ENCODE data around the gene CTNNBL1. TPM values are rescaled to one million over a fixed set of nuclear protein-coding genes. Genes with fewer than 3 reads are reported as not detected.

The CTNNBL1 gene
- total RNA-seq, 1 experiment from 2014 or later = 203 TPM

DNA sequence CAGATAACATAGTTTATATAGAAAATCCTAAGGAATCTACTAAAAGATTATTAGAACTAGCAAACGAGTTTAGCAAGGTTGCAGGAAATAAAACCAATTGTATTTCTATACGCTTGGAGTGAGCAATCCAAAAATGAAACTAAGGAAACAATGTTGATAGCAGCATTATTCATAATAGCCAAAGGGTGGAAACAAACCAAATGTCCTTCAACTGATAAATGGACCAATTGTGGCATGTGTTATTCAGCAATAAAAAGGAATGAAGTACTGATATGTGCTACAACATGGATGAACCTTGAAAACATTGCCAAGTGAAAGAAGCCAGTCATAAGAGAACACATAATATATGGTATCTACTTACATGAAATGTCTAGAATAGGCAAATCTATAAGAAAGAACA is 108.1 kb downstream of the CTNNBL1 start:
- H3K4me1 ChIP-seq = no peaks in the 10 kb centered on the region
- no peaks in the 10 kb centered on the region for H3K27me3 ChIP-seq (replicated peaks; ENCODE audit: control insufficient read depth, insufficient read depth, low read length)
- no peaks in the 10 kb centered on the region for H3K9me3 Mint-ChIP-seq (ENCODE audit: unreplicated experiment)
- no peak overlapping the region for H3K4me3 Mint-ChIP-seq (ENCODE audit: unreplicated experiment)
- no peaks in the 10 kb centered on the region for H3K27me3 Mint-ChIP-seq (ENCODE audit: insufficient read depth, unreplicated experiment)
- TF ChIP-seq, protein P1, sequence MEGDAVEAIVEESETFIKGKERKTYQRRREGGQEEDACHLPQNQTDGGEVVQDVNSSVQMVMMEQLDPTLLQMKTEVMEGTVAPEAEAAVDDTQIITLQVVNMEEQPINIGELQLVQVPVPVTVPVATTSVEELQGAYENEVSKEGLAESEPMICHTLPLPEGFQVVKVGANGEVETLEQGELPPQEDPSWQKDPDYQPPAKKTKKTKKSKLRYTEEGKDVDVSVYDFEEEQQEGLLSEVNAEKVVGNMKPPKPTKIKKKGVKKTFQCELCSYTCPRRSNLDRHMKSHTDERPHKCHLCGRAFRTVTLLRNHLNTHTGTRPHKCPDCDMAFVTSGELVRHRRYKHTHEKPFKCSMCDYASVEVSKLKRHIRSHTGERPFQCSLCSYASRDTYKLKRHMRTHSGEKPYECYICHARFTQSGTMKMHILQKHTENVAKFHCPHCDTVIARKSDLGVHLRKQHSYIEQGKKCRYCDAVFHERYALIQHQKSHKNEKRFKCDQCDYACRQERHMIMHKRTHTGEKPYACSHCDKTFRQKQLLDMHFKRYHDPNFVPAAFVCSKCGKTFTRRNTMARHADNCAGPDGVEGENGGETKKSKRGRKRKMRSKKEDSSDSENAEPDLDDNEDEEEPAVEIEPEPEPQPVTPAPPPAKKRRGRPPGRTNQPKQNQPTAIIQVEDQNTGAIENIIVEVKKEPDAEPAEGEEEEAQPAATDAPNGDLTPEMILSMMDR (IDR thresholded peaks at IDR 0.05; ENCODE audit: insufficient read depth in 1 of 2, low read depth in 1 of 2, low read length in 1 of 2, severe bottlenecking in 1 of 2, unreplicated experiment in 1 of 2) = no peak
- peaks cover 10% of the 10 kb centered on the region for H3K36me3 ChIP-seq (ENCODE audit: control insufficient read depth, insufficient read depth, low read length)
- H3K4me1 Mint-ChIP-seq (ENCODE audit: low read depth, unreplicated experiment) = no peaks in the 10 kb centered on the region
- no TSS peak for BruUV-seq (replicated peaks)
- DNase-seq = no peak
- CTCF ChIA-PET = no interaction called here
- intact Hi-C loops (cut with micrococcal nuclease; ENCODE audit: unreplicated experiment) = no loop called here
- POLR2A ChIA-PET = no interaction called here
- H3K36me3 Mint-ChIP-seq (ENCODE audit: insufficient read depth, unreplicated experiment) = peaks cover 9% of the 10 kb centered on the region
- no peak overlapping the region for H3K27ac Mint-ChIP-seq (ENCODE audit: unreplicated experiment)
- no peak overlapping the region for H3K4me3 ChIP-seq (ENCODE audit: low read depth, low read length)
- no peaks in the 10 kb centered on the region for H3K9me3 ChIP-seq

DNA sequence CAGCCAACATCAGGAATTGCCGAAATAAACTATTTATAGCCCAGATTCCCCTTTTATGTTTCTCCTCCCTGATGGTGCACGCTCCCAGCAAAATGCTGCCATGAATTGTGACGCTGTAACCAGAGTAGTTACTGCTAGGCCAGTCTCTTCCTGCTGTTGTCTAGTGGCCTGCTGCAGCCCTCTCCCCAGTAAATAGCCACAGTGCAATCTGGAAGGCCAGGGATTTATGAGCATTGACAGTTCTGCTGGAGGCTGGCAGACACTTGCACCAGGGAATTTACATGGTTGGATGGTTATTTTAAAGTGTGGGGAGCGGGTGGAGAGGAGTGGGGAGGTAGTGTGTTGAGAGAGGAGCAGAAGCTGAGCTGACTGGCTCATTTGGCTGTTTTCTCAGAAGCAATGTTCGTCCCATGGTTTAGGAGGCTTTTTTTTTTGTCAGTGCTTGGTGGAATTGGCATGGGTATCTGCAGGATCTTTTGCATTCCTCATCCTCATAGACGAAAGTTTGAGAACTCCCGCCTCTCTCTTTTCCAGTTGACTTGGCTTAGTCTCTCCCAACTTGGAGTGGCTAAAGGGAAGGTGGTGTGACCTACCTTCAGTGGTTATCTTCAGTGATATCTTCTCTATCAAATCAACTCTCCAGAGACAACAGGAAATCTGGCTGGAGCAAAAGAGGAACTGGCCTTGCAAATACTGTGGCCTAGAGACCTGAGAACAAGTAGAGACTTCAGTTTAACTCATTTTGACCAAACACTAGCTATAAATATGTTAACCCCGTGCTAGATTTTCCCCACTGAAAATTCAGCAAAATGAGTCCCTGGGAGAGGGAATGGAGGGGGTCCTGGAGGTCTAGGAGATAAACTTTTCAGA is 109.8 kb downstream of the CTNNBL1 start:
- no peak overlapping the region for H3K27ac Mint-ChIP-seq (ENCODE audit: unreplicated experiment)
- peaks cover 9% of the 10 kb centered on the region for H3K36me3 Mint-ChIP-seq (ENCODE audit: insufficient read depth, unreplicated experiment)
- Histone ChIP-seq H3K36me3 (ENCODE audit: control insufficient read depth, insufficient read depth, low read length) (peaks cover 10% of the 10 kb centered on the region), H3K4me1 (no peaks in the 10 kb centered on the region), H3K4me3 (ENCODE audit: low read depth, low read length) (no peak overlapping the region), H3K27me3 (replicated peaks; ENCODE audit: control insufficient read depth, insufficient read depth, low read length) (no peaks in the 10 kb centered on the region), H3K9me3 (no peaks in the 10 kb centered on the region)
- TF ChIP-seq, protein P1 (IDR thresholded peaks at IDR 0.05; ENCODE audit: insufficient read depth in 1 of 2, low read depth in 1 of 2, low read length in 1 of 2, severe bottlenecking in 1 of 2, unreplicated experiment in 1 of 2) = no peak
- POLR2A ChIA-PET = no interaction called here
- H3K27me3 Mint-ChIP-seq (ENCODE audit: insufficient read depth, unreplicated experiment) = no peaks in the 10 kb centered on the region
- CTCF ChIA-PET = interaction anchor here (0.5 to 0.8 kb wide), 2 partner anchors 83 to 177 kb away, joined by 3 to 4 read pairs; no protein-coding TSS in a partner anchor
- no TSS peak for BruUV-seq (replicated peaks)
- no peaks in the 10 kb centered on the region for H3K9me3 Mint-ChIP-seq (ENCODE audit: unreplicated experiment)
- H3K4me1 Mint-ChIP-seq (ENCODE audit: low read depth, unreplicated experiment) = no peaks in the 10 kb centered on the region
- intact Hi-C loops (cut with micrococcal nuclease; ENCODE audit: unreplicated experiment) = no loop called here
- no peak overlapping the region for H3K4me3 Mint-ChIP-seq (ENCODE audit: unreplicated experiment)
- no peak for DNase-seq

DNA sequence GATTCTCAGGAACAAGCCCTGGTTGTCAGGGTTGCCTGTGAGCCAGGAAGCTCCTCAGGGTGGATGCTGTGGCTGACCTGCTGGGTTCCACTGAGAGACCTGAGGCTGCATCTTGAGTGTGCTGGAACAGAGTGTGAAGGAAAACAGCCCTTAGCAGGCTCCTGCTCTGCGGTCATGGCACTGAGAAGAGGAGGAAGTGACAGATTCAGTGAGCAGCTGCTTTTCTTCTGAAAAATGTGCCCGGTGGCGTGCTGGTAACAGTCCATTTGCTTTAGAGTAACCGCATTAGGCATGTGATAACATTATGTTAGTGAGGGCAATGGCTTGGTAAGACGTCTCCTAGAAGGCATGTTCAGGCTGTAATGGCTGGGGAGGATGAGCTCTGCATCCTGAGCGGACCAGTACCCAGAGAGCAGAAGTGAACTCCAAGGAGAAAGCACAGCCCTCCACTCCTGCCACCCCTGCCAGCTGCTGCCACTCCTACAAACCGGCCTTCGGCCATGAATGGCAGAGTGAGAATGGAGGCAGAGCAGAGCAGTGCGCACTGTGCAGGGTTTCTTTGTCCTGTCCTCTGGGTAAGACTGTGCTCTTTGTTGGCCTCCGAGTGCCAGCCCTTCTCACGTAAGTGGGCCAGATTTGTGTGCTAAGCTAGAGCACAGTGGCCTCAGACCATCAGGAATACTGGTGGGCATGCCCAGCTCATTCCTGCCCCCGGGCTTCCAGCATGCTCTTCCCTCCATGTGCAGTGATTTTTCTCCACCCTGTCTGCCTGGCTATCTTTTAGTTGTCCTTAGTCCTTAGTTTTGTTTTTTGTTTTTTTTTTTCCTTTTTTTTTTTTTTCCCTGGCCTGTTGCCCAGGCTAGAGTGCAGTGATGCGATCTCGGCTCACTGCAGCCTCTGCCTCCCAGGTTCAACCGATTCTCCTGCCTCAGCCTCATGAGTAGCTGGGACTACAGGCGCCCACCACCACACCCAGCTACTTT is 111.0 kb downstream of the CTNNBL1 start:
- no TSS peak for BruUV-seq (replicated peaks)
- TF ChIP-seq, protein P1 (IDR thresholded peaks at IDR 0.05; ENCODE audit: insufficient read depth in 1 of 2, low read depth in 1 of 2, low read length in 1 of 2, severe bottlenecking in 1 of 2, unreplicated experiment in 1 of 2) = no peak
- Mint-ChIP-seq H3K9me3 (ENCODE audit: unreplicated experiment) (no peaks in the 10 kb centered on the region), H3K4me3 (ENCODE audit: unreplicated experiment) (no peak overlapping the region), H3K36me3 (ENCODE audit: insufficient read depth, unreplicated experiment) (peaks cover 9% of the 10 kb centered on the region), H3K27ac (ENCODE audit: unreplicated experiment) (no peak overlapping the region), H3K27me3 (ENCODE audit: insufficient read depth, unreplicated experiment) (no peaks in the 10 kb centered on the region), H3K4me1 (ENCODE audit: low read depth, unreplicated experiment) (no peaks in the 10 kb centered on the region)
- POLR2A ChIA-PET = no interaction called here
- intact Hi-C loops (cut with micrococcal nuclease; ENCODE audit: unreplicated experiment) = no loop called here
- Histone ChIP-seq H3K36me3 (ENCODE audit: control insufficient read depth, insufficient read depth, low read length) (peaks cover 7% of the 10 kb centered on the region), H3K27me3 (replicated peaks; ENCODE audit: control insufficient read depth, insufficient read depth, low read length) (no peaks in the 10 kb centered on the region), H3K9me3 (no peaks in the 10 kb centered on the region), H3K4me1 (no peaks in the 10 kb centered on the region), H3K4me3 (ENCODE audit: low read depth, low read length) (no peak overlapping the region)
- CTCF ChIA-PET = interaction anchor here (0.5 to 0.8 kb wide), 2 partner anchors 81 to 176 kb away, joined by 3 to 4 read pairs; no protein-coding TSS in a partner anchor
- DNase-seq = no peak
